ENCODE data around the gene VASN.

VASN gene

GRCh38 chr16:4426021-4426684, 54.5 kb downstream of the VASN start:
- no peak for DNase-seq (ENCODE audit: low read depth in 2 of 2)

GRCh38 chr16:4426722-4427372, 55.2 kb downstream of the VASN start:
- no peak for DNase-seq (ENCODE audit: low read depth in 2 of 2)

- no peak for DNase-seq (ENCODE audit: low read depth in 2 of 2)
Observed at GRCh38 chr16:4428500-4428899, 56.9 kb downstream of the VASN start.

GRCh38 chr16:4431023-4431422, 59.4 kb downstream of the VASN start:
- no peak for DNase-seq (ENCODE audit: low read depth in 2 of 2)

Measured in stimulated activated CD4-positive, alpha-beta T cell treated with anti-CD3 and anti-CD28 coated beads, Interleukin-1b, Interleukin-23, amount 100 ng/mL, for 1 hour (primary cell).